GM18508 (cell line): Measurements from ENCODE around the gene TRAF1.

Experiments used
- ATAC-seq: cut with Tn5 transposase; IDR thresholded peaks from one replicate; pipeline ENCODE4 v1.9.1; 2021; ENCODE audit warnings: moderate number of reproducible peaks; ENCODE audit not compliant: insufficient read depth, unreplicated experiment

Gene TRAF1

GRCh38 chr9:120942186-120943001, 15.8 kb upstream of the TRAF1 start:
- no peak for ATAC-seq

- ATAC-seq, result no peak
Measured at GRCh38 chr9:120941046-120941770, 14.6 kb upstream of the TRAF1 start.

- ATAC-seq, result no peak
Measured at GRCh38 chr9:120940573-120940972, 14.0 kb upstream of the TRAF1 start.

GRCh38 chr9:120938851-120939250, 12.3 kb upstream of the TRAF1 start:
- no peak for ATAC-seq

- no peak for ATAC-seq
Measured at GRCh38 chr9:120937596-120937995, 11.0 kb upstream of the TRAF1 start.

GRCh38 chr9:120937127-120937526, 10.5 kb upstream of the TRAF1 start:
- ATAC-seq, result no peak

- no peak for ATAC-seq
Measured at GRCh38 chr9:120936764-120937122, 10.1 kb upstream of the TRAF1 start.

- ATAC-seq, result no peak
Measured at GRCh38 chr9:120936011-120936763, 9.6 kb upstream of the TRAF1 start.

- no peak for ATAC-seq
Measured at GRCh38 chr9:120935383-120935857, 8.8 kb upstream of the TRAF1 start.

GRCh38 chr9:120934281-120934680, 7.7 kb upstream of the TRAF1 start:
- no peak for ATAC-seq

GRCh38 chr9:120933310-120934055, 6.9 kb upstream of the TRAF1 start:
- ATAC-seq, result no peak

- ATAC-seq, result peak; percentile 1
Measured at GRCh38 chr9:120932086-120932823, 5.7 kb upstream of the TRAF1 start.

GRCh38 chr9:120931231-120932085, 4.9 kb upstream of the TRAF1 start:
- peak; percentile 43 for ATAC-seq

- no peak for ATAC-seq
Measured at GRCh38 chr9:120929229-120929791, 2.7 kb upstream of the TRAF1 start.

GRCh38 chr9:120928483-120929228, 2.1 kb upstream of the TRAF1 start:
- no peak for ATAC-seq

- no peak for ATAC-seq
Measured at GRCh38 chr9:120928015-120928482, 1.5 kb upstream of the TRAF1 start.

- no peak for ATAC-seq
Measured at GRCh38 chr9:120927269-120928014, 846 bp upstream of the TRAF1 start.
